Ovary (tissue), 9 donors: Measurements from ENCODE around the gene EFCAB6. TPM values are rescaled to one million over a fixed set of nuclear protein-coding genes. Genes with fewer than 3 reads are reported as not detected.

Experiments
- DNase-seq, 5 donors: peaks; one replicate each; pipeline ENCODE4 v3.0.0-alpha.2; 2019 to 2020
- H3K27ac ChIP-seq, 2 donors: fragments of 200-600 bp; one replicate each; pipeline versions ENCODE4 v1.5.1 to v1.8.0; 2019 to 2022
- H3K27me3 ChIP-seq: fragments of 200-600 bp; one replicate; pipeline ENCODE4 v1.8.0; 2022
- H3K36me3 ChIP-seq: fragments of 200-600 bp; sonication (generic); one replicate; pipeline ENCODE4 v1.5.1; 2019
- H3K4me1 ChIP-seq: one replicate; pipeline ENCODE4 v1.8.1; 2013; ENCODE audit warnings: mild to moderate bottlenecking, moderate library complexity; ENCODE audit not compliant: insufficient read depth
- H3K4me3 ChIP-seq: fragments of 200-600 bp; sonication (generic); one replicate; pipeline ENCODE4 v1.5.1; 2017
- H3K9me3 ChIP-seq, 2 donors: fragments of 200-600 bp in 1 of 2; sonication (generic) in 1 of 2; one replicate each; pipeline versions ENCODE4 v1.5.1 to v1.8.1; 2013 to 2019; ENCODE audit warnings: mild to moderate bottlenecking in 1 of 2, moderate library complexity in 1 of 2
- CTCF ChIP-seq, 3 donors: fragments of 450-650 bp in 2 of 3; fragments of 200-600 bp in 1 of 3; IDR thresholded peaks; one replicate each; pipeline versions ENCODE4 v1.5.1 to v1.8.0; 2016 to 2022; ENCODE audit warnings: antibody characterized with exemption in 3 of 3, mild to moderate bottlenecking in 1 of 3
- EP300 ChIP-seq: sonication (generic); formaldehyde crosslinking; IDR thresholded peaks from one replicate; pipeline ENCODE4 v1.6.1; 2017; ENCODE audit warnings: antibody characterized with exemption
- POLR2A ChIP-seq: fragments of 450-650 bp; IDR thresholded peaks from one replicate; pipeline ENCODE4 v1.6.1; 2017; ENCODE audit warnings: antibody characterized with exemption, mild to moderate bottlenecking, moderate library complexity
- WGBS, 3 donors: extraction: QIAGEN DNeasy Blood & Tissue Kit in 1 of 3; methylation state at CpG; one replicate each; pipeline versions ENCODE4 v1.1.5 to v1.1.7; 2013 to 2017; 5-methylcytosine and 5-hydroxymethylcytosine counted together
- intact Hi-C, 4 donors: fragments of 100-400 bp; cut with DNase I; formaldehyde crosslinking; loops; one replicate each; pipeline versions ENCODE4 v1.11.0 to v1.15.1; 2022 to 2023
- polyA plus RNA-seq, 2 donors: library from polyadenylated mRNA; stranded (reverse); fragments of 200-250 nt in 1 of 2; fragments of 350-450 nt in 1 of 2; fragmentation: Illumina TruSeq in 1 of 2; extraction: RNeasy Lipid Tissue Mini Kit (QIAGEN cat#74804) in 1 of 2; gene quantifications; one replicate each; pipeline ENCODE4 v1.2.3, GENCODE V29; 2013 to 2014
- total RNA-seq, 7 donors: library from RNA; depleted of rRNA in 2 of 7; stranded (reverse); fragments of >200 nt in 2 of 7; fragmentation: NEBNext Ultra II Directional in 3 of 7; extraction: Animal tissue kit (Norgen Biotek cat#: 25700) in 3 of 7; gene quantifications; one replicate each; pipeline versions ENCODE4 v1.1.0 to v1.2.4, GENCODE V29; 2016 to 2023
- donor health status: DM: no; HTN: no; CAD: no; lungs with moderate emphysema.
- donor health status: DM: no; HTN: no; CAD: no.
- donor health status: Bipolar disorder and iron deficiency.
- donor health status: DM: yes; HTN: yes; CAD: no.
- donor health status: DM: no; HTN: no; CAD: no.
- donor health status: DM: yes; HTN: yes; CAD: no.

Gene EFCAB6
- total and polyA plus RNA-seq, 9 donors: 1.00 to 17.5 (median 6.7) TPM

- WGBS, 3 donors: 93 to 96% (median 95%) methylated on average over 14 of the region's 14 CpGs
- no peaks in the 10 kb centered on the region for H3K9me3 ChIP-seq
- TF ChIP-seq EP300 (no peak), CTCF (IDR thresholded peaks at IDR 0.05) (no peak), POLR2A (no peak)
Measured at GRCh38 chr22:43505423-43505822, 306.7 kb downstream of the EFCAB6 start.

GRCh38 chr22:43504666-43505261 lies 307.3 kb downstream of the EFCAB6 start:
- WGBS, 3 donors: 96 to 98% (median 97%) methylated on average over 7 of the region's 7 CpGs
- DNase-seq: no peak
- Histone ChIP-seq H3K4me3 (no peak overlapping the region), H3K27ac (no peak overlapping the region), H3K27me3 (no peaks in the 10 kb centered on the region), H3K36me3 (no peaks in the 10 kb centered on the region), H3K4me1 (no peaks in the 10 kb centered on the region), H3K9me3 (no peaks in the 10 kb centered on the region)
- intact Hi-C loops: no loop called here
- no peak for TF ChIP-seq CTCF (IDR thresholded peaks at IDR 0.05)
- no peak for TF ChIP-seq POLR2A
- TF ChIP-seq EP300: no peak

More at GRCh38 chr22:43505423-43505822, 306.7 kb downstream of the EFCAB6 start:
- Histone ChIP-seq H3K27me3 (no peaks in the 10 kb centered on the region), H3K36me3 (no peaks in the 10 kb centered on the region), H3K27ac (no peak overlapping the region), H3K4me3 (no peak overlapping the region), H3K4me1 (no peaks in the 10 kb centered on the region)
- no peak for DNase-seq
- intact Hi-C loops: no loop called here

GRCh38 chr22:43504068-43504467 lies 308.0 kb downstream of the EFCAB6 start:
- H3K9me3 ChIP-seq: no peaks in the 10 kb centered on the region
- 92 to 93% (median 93%) methylated on average over 3 of the region's 3 CpGs for WGBS, 3 donors
- no peak for DNase-seq
- TF ChIP-seq EP300 (no peak), POLR2A (no peak), CTCF (IDR thresholded peaks at IDR 0.05) (no peak)
- H3K36me3 ChIP-seq: no peaks in the 10 kb centered on the region
- no peaks in the 10 kb centered on the region for H3K27me3 ChIP-seq
- no peak overlapping the region for H3K4me3 ChIP-seq
- no peaks in the 10 kb centered on the region for H3K4me1 ChIP-seq
- intact Hi-C loops: no loop called here
- no peak overlapping the region for H3K27ac ChIP-seq

GRCh38 chr22:43502306-43502874 lies 309.7 kb downstream of the EFCAB6 start:
- no peaks in the 10 kb centered on the region for H3K36me3 ChIP-seq
- no peaks in the 10 kb centered on the region for H3K4me1 ChIP-seq
- H3K9me3 ChIP-seq: no peaks in the 10 kb centered on the region
- intact Hi-C loops: no loop called here
- no peak for TF ChIP-seq EP300
- no peak for TF ChIP-seq POLR2A
- no peaks in the 10 kb centered on the region for H3K27me3 ChIP-seq
- no peak overlapping the region for H3K27ac ChIP-seq
- WGBS, 3 donors: 88 to 91% (median 88%) methylated on average over 20 of the region's 20 CpGs
- DNase-seq: no peak
- no peak overlapping the region for H3K4me3 ChIP-seq

- intact Hi-C loops: no loop called here
- TF ChIP-seq CTCF (IDR thresholded peaks at IDR 0.05): no peak
- no peak for TF ChIP-seq EP300
- no peak for TF ChIP-seq POLR2A
- Histone ChIP-seq H3K4me3 (no peak overlapping the region), H3K4me1 (no peaks in the 10 kb centered on the region), H3K27me3 (no peaks in the 10 kb centered on the region), H3K9me3 (no peaks in the 10 kb centered on the region), H3K27ac (no peak overlapping the region), H3K36me3 (no peaks in the 10 kb centered on the region)
- DNase-seq: no peak
- 76 to 79% (median 77%) methylated on average over 11 of the region's 11 CpGs for WGBS, 3 donors
Measured at GRCh38 chr22:43501878-43502277, 310.2 kb downstream of the EFCAB6 start.
